ENCODE results near the gene ABHD17C.
"Not testable (repeated sequence)": the region's sequence is repeated elsewhere in the genome, so short reads cannot be mapped to it uniquely, and the experiment has no call there.

The ABHD17C gene

DNA sequence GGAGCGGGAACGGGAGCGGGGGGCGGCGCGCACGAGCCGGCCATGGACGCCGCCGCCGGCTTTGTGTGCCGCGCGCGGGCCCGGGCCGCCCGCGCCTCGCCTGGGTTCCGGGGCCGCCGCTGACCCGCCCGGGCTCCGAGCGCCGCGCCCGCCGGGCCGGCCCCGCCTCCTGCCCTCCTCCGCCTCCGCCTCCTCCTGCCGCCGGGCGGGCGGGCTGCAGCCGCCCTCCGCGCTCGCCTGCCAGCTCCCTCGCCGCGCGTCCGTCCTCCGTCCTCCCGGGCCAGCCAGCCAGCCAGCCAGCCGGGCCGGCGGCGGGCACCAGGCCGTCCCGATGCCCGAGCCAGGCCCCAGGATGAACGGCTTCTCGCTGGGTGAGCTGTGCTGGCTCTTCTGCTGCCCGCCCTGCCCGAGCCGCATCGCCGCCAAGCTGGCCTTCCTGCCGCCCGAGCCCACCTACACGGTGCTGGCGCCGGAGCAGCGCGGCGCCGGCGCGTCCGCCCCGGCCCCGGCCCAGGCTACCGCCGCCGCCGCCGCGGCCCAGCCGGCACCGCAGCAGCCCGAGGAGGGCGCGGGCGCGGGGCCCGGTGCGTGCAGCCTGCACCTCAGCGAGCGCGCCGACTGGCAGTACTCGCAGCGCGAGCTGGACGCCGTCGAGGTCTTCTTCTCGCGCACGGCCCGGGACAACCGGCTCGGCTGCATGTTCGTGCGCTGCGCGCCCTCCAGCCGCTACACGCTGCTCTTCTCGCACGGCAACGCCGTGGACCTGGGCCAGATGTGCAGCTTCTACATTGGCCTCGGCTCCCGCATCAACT lies at the start of gene ABHD17C:
ABHD17C (plus strand) TSS at position 212 of the 812 bp plus-strand sequence; CDS start at position 332, 120 bp downstream.
- DNase-seq, result peak; percentile 27

- DNase-seq, result no peak
Observed at GRCh38 chr15:80645494-80646065, 49.5 kb upstream of the ABHD17C start.

GRCh38 chr15:80647424-80647823 lies 47.7 kb upstream of the ABHD17C start:
- not testable (repeated sequence) for DNase-seq

GRCh38 chr15:80654299-80654698 lies 40.8 kb upstream of the ABHD17C start:
- no peak for DNase-seq

DNA sequence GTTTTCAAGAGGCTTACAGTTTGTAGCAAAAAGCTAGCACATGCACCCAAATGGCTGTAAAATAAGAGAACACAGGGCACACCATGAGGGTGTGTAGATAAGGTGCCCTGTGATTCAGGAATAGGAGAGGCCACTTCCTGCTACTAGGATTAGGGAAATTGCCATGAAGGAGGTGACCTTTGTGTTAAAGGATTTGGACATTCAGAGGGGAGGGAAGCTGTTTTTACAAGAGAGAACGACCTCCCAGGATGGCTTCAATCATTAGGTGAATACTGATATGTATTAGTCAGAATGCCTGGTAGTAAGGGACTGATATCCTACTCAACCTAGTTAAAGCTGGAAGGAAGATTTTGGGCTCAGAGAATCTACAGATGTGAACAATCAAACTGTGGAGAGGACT lies 35.7 kb upstream of the ABHD17C start:
- no peak for DNase-seq

- no peak for DNase-seq
Observed at GRCh38 chr15:80660119-80660518, 35.0 kb upstream of the ABHD17C start.

GRCh38 chr15:80662129-80662528 lies 33.0 kb upstream of the ABHD17C start:
- DNase-seq, result no peak

DNA sequence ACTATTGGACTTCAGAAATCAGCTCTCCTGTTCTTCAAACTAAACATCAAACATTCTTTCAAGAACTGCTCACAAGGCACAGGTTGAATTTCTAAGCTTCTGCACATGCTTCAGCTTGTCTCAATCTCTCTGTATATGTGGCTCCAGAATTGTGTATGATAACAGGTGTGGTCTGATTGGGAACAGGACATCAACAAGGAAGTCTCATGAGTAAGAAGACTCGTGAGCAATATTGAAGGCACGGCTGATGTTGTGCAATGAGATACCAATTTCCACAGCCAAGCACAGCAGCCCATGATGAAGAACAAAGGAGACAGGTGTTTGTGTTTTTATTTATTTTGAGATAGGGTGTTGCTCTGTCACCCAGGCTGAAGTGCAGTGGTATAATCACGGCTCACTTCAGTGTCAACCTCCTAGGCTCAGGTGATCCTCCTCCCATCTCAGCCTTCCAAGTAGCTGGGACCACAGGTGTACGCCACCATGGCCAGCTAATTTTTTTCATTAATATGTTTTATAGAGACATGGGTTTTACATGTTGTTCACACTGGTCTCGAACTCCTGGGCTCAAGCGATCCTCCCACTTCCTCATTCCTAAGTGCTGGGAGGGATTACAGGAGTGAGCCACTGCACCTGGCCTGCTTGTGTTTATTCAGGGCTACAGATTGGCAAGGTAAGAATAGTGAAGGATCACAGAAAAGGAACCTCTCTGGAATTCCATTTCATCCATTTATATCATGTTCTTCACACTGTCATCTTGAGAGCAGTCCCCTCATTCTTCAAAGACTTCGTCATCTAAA lies 32.2 kb upstream of the ABHD17C start:
- DNase-seq, result no peak

DNA sequence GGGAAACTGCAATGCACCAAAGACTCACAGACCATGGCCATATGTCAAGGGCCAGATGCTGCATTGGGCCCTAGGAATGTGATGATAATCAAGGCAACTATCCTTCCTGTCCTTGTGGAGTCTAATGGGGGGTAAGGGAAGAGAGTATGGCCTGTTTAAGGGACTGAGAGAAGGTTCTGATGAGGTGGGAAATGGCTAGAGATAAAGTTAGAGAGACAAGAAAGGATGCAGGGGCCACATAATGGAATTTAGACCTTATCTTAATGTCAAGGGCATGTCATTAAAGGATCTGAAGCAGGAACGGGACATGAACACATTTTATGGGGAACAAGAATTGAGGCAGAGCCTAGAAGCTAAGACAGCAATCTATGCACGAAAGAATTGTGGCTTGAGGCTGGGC lies 30.0 kb upstream of the ABHD17C start:
- DNase-seq, result no peak

- no peak for DNase-seq
Observed at GRCh38 chr15:80667936-80668335, 27.2 kb upstream of the ABHD17C start.

GRCh38 chr15:80668546-80669236 lies 26.4 kb upstream of the ABHD17C start:
- DNase-seq, result no peak

DNA sequence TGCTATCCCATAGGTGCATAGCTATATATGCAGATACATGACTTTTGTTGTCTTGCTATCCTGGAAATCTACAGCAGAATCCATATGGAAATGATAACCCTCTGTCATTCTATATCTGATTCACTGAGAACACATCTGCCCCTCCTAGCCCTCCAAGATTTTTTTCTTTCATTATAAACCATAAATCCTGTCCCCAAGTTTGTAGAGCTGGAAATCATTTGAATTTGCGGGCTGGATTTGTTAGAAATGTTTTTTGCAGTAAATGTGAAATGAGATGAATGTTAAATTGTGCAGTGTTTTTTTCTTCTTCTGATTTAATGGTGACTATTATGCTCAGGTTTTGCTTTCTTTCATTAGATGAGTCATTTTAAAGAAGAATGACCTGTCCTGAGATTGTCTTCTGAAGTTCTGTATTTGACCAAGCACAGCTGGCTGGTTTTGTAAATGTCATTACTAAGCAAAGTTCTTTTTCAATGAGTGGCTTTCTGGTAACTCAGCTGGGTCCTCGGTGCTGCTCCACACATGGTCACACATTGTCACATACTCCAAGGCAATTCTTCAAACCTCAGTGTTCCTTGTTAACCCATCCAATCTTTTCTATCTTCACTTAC lies 25.3 kb upstream of the ABHD17C start:
- DNase-seq, result no peak

- DNase-seq, result no peak
Observed at GRCh38 chr15:80673561-80674244, 21.4 kb upstream of the ABHD17C start.

GRCh38 chr15:80674245-80674614 lies 20.9 kb upstream of the ABHD17C start:
- no peak for DNase-seq

DNA sequence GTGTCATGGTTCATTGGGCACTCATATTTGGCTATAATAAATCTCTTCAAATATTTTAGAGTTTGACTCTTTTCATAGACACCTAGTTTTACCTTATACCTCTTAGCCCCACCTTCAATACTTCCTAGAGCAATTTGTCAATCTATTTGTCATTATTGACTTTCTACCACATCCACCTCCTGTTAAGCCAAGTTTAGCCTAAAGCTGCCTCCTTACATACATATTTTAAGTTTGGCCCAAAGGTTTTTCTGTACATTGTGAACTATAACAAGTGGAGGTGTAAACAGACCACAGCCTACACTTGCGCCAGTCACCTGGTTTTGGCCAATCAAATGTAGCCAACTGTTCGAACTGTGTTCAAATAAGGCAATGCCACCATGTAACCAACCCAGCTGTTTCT lies 18.1 kb upstream of the ABHD17C start:
- DNase-seq, result no peak

DNA sequence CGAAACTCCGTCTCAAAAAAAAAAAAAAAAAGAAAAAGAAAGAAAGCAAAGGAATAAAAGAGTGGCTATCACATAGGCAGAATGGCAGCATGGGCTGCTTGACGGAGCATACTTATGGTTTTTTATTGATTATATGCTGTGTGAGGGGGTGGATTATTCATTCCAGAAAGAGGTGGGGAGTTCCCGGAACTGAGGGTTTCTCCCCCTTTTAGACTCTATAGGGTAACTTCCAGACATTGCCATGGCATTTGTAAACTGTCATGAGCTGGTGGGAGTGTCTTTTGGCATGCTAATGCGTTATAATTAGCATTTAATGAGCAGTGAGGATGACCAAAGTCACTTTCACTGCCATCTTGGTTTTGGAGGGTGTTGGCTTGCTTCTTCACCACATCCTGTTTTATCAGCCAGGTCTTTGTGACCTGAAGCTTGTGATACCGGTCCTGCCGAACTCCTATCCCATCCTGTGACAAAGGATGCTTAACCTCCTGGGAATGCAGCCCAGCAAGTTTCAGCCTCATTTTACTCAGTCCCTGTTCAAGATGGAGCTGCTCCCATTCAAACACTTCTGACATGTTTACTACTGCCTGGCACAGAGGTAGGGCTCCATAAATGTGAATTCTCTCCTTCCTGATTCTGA lies 15.8 kb upstream of the ABHD17C start:
- DNase-seq, result no peak

DNA sequence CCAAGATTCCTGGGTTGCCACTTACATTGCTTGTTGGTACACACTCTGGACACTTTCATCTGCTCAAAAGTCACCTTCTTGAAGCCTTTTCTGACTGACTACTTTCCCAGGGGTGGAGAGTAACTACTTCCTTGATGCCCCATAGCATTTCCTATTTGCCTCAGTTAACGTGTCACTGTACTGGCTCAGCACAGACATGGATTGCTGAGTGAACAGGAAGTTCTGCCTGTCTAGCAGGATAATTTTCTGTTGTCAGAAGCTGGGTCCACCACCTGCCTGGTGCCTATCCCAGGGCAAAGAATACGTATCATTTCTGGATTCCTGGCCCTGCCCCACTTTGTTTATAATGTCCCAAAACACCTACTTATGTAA lies 15.3 kb upstream of the ABHD17C start:
- DNase-seq, result no peak

- no peak for DNase-seq
Observed at GRCh38 chr15:80682201-80682600, 12.9 kb upstream of the ABHD17C start.

DNA sequence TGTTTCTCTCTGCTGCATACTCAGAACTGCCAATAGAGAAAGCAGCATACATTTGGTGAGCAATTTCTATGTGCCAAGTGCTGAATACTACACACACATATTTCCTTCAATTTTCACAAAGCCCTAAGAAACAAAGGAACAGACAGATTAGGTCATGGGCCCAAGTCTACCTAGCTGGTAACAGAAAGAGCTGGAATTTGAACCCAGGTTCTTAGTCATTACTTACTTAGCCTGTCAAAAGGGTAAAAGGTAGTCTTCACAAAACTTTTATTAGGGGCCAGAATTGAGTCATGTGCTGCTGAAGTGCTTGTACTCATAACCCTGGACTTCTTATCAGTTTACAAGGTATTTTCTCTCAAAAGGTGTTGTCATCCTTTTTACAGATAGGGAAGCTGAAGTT lies 10.4 kb upstream of the ABHD17C start:
- DNase-seq, result no peak

GRCh38 chr15:80685628-80686027 lies 9.5 kb upstream of the ABHD17C start:
- DNase-seq, result no peak

GRCh38 chr15:80689294-80689693 lies 5.8 kb upstream of the ABHD17C start:
- DNase-seq, result no peak

DNA sequence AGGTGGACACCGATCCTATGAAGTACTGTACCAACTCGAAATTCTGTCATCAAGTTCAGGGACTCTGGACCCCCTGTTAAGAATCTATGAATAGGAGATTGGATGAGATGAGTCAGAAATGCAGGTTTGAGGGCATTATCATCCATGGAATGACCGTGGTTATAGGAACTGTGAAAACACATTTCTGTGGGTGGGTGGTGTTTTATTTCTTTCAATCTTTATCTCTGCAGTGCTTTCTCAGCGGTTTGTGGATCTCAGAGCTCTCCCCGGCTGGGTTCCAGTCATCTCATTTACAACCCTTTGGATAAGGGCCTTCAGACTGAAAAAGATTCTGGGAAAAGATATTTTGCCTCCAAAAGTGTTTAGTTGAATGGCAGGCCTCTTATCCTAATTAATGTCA lies 5.4 kb upstream of the ABHD17C start:
- no peak for DNase-seq
